C4-2B (cell line): ENCODE results near the gene NRXN3.

Experiments
- CTCF ChIP-seq: fragments of 450-650 bp; conservative IDR thresholded peaks from 2 replicates; pipeline ENCODE4 v1.5.1; 2017; ENCODE audit warnings: mild to moderate bottlenecking
- ZFX ChIP-seq: fragments of 450-650 bp; IDR thresholded peaks from 2 replicates; pipeline ENCODE4 v1.6.1; 2017

- TF ChIP-seq CTCF (no peak), ZFX (no peak)
These were observed 1516.0 kb downstream of the NRXN3 start for GRCh38 chr14:79686196-79686595.
